CD4-positive, alpha-beta T cell treated with Interleukin-6 for 4 hours (primary cell): ENCODE results near the gene PMEPA1.

Experiments
- DNase-seq: peaks from one replicate; pipeline ENCODE4 v3.0.0-alpha.2; 2020; ENCODE audit warnings: mixed read lengths

The PMEPA1 gene

DNA sequence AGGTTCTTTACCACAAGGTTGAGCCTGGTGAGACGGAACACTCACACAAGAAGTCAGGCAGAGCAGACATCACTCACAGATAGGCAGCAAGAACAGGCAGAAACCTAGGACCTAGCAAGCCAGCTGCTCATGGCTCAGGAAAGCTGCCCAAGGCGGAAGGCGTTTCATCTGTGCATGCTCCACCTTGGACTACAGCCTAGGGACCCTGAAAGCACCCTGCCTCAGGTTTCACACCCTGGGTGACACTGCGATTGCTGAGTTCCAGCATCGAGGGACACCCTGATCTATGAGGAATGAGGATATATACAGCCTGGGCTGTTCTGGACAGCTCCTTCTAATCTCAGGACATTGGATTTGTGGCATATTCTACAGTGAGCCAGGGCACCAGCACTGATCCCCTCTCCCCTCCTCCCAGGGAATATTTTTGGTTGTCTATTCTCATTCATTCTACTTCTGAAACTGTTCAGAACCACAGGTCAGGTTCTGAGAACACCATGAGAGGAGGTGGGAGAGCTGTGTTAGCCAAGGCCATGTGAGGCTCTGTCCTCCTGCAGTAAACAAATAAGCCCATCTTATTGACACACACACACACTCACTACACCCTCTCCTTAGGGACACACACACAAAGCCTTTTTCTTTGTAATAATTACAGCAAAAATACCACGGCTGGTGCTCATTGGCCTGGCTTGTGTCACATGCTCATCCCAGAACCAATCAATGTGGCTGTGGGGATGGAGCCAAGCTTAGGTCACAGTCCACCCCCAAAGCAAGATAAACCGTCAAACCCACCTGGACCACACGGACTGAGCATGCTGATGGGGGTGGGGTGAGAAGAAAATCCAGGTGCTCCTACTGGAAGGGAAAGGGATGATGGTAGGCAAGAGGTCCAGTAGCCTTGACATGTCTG lies 26.3 kb upstream of the PMEPA1 start:
- DNase-seq = no peak

DNA sequence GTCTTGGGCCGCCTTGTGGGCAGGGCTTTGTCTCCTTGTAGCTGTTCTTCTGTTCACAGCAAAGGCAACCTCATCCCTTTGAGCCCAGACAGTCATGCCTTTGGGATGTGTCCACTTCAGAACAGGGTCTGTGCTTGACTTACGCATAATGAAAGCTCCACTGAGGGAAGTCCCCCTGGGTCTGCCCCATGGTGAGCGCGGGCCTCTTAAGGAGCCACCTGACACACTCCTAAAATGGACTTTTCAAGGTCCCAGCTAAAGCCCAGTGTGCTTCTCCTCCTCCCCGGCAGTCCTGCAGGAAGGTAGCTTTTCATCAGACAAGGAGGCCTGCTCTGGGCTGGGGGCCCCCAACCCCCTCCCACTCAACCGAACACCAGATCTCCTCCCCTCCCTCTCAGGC lies 24.9 kb upstream of the PMEPA1 start:
- no peak for DNase-seq

DNA sequence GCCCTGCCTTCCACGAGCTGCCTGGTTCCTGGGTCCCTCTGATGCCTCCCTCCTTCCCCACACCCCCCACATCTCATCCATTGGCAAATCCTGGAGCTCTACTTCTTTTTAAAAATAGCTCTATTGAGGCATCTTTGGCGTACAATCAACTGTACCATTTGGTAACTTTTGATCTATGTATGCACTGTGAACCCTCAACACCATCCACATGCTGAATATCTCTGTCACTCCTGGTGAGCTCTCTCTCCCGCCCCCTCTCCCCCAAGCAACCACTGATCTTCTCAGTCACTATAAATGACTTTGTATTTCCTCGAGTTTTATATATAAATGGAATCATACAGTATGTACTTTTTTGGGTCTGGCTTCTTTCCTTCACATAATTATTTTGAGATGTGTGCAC lies 22.4 kb upstream of the PMEPA1 start:
- no peak for DNase-seq

DNA sequence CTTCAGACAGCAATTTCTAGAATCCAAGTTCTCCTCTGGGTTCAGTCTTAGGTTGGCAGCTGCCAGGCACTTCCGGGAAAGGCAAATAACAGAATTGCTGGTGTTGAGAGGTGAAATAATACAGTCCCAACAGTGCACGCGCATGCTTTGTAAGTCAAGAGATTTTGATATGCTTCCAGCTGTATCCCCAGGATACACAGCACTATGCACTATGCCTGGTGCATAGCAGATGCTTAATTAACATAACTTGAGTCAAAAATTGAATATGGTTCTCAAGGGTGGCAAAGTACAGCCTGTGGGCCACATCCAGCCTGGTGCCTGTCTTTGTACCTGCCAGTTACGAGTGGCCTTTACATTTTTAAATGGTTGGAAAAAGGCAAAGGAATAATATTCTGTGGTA lies 18.9 kb upstream of the PMEPA1 start:
- no peak for DNase-seq

GRCh38 chr20:57727863-57728262 lies 18.0 kb upstream of the PMEPA1 start:
- DNase-seq = no peak

- DNase-seq = no peak
Observed at GRCh38 chr20:57725636-57726035, 15.8 kb upstream of the PMEPA1 start.

GRCh38 chr20:57724610-57725405 lies 15.0 kb upstream of the PMEPA1 start:
- no peak for DNase-seq

- no peak for DNase-seq
Observed at GRCh38 chr20:57723816-57724215, 14.0 kb upstream of the PMEPA1 start.

- no peak for DNase-seq
Observed at GRCh38 chr20:57719951-57720350, 10.1 kb upstream of the PMEPA1 start.

DNA sequence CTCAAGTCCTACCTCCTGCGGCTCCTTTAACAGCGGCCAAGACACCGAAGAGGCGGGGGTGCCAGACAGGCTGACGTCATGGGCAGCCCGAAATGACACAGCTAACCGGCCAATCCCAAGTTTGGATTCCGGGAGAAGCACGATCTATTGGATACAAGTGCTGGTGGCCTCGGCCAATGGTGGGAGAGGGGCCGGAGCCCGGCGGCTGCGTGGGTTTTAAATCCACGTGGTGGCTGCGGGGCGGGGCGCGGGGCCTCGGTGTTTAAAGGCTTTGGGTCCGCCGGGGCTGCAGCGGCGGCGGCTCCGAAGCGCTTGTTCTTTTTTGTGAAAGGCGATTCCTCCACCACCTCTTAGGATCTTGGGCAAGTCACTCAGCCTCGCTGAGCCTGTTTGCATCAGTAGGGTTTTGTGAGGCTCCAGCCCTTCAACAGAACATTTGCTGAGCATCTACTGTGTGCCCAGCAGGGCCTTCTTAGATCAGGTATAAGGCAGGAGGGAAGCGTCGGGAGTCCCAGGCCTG lies 8.7 kb upstream of the PMEPA1 start:
- DNase-seq = peak; percentile 95

- no peak for DNase-seq
Observed at GRCh38 chr20:57717797-57718196, 8.0 kb upstream of the PMEPA1 start.

DNA sequence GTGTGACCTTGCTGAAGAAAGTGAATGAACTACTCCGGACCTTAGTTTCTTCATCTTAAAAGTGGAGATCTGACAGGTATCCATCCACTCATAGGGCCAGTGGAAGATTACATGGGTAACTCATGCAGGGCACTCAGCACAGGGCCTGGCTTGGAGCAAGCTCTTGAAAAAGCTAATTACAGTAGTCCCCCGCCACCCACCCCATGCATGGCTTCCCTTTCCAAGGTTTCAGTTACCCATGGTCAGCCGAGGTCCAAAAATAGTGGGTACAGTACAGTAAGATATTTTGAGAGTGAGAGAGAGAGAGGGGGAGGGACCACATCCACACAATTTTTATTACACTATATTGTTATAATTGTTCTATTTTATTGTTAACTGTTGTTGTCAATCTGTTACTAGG lies 7.1 kb upstream of the PMEPA1 start:
- no peak for DNase-seq

DNA sequence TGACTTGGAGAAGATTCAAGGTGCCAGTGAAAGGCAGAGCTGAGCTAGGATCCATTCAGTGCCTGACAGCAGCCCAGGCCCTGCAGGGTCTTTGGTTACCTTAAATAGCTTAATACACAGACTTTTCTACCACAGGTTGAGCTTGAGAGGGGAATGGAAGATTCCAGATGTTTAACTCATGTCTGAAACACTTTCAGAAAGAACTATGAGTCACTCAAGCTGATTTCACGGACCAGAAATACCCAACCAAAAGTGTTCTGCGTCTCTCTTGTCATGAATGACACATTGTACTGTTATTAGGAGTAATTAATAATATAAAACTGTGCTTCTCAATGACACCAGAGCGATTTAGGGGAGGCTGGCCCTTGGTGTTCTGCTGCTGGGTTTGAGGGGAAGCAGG lies 6.4 kb upstream of the PMEPA1 start:
- no peak for DNase-seq

- DNase-seq = no peak
Observed at GRCh38 chr20:57715268-57715904, 5.6 kb upstream of the PMEPA1 start.

DNA sequence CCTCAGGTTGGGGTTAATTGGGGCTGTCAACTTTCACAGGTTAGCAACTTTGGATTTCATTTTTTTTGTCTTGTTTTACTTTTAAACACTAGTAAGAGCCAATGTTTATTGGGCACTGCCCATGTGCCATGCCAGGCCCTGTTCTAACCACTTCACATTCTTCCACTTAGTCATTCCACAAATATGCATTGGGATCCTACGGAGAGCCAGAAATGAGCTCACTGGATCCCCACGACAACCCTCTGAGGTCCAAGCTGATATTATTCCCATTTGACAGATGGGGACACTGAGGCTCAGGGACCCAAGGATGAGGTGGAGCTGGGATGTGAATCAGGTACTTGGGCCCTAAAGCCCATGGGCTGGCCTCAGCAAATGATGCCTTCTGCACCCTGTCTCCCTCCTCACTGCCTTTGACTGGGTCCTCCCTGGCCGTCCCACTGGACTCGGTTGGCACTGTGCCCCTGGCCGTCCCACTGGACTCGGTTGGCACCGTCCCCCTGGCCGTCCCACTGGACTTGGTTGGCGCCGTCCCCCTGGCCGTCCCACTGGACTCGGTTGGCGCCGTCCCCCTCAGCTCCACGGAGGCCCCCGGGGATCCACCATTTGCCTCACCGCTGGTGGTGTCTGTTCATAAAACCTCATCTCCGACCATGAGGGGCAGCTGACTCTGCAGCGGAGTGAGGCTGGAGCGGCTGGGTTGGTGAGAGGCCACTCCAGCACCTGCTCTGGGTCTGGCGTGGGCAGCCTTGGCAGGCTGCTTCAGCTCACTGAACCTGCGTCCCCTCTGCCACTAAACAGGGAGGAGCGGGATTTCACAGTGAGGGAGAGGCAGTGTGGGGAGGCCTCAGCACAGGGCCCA lies 4.8 kb upstream of the PMEPA1 start:
- no peak for DNase-seq

DNA sequence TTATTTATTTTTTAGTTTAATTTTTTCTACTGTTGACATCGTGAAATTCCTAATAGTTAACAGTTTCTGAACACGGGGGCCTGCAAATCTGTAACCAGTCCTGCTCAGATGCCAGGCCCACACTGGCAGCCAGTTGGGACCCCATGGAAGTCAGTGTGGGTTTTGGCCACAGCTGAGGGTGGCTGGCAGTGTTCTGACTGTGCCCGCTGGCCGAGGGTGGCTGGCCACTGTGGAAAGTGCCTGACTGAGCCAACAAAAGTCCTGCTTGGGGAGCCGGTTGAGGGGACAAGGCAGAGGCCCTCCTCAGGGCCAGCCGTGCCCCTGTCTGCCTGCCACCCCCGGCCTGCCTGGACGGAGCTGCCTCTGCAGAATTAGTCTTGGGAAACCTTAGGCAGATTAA lies 4.1 kb upstream of the PMEPA1 start:
- no peak for DNase-seq

DNA sequence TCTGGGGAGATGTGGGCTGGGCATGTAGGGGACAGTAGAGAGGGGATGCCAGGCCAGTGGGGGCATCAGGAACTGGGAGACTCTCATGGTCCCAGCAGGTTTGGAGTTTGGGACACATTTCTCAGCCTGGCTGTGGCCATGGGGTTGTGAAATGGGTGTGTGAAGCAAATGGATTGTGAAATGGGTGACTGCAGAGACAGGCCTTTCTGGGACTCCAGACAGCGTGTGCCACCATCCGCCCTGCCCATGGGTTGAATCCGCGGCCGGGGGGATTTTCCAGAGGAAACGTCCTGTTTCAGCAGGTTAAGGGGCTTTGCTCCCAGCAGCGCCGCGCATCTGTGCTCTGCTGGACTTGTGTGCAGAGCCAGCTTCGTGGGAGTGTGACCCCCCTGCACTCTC lies 3.7 kb upstream of the PMEPA1 start:
- DNase-seq = no peak

DNA sequence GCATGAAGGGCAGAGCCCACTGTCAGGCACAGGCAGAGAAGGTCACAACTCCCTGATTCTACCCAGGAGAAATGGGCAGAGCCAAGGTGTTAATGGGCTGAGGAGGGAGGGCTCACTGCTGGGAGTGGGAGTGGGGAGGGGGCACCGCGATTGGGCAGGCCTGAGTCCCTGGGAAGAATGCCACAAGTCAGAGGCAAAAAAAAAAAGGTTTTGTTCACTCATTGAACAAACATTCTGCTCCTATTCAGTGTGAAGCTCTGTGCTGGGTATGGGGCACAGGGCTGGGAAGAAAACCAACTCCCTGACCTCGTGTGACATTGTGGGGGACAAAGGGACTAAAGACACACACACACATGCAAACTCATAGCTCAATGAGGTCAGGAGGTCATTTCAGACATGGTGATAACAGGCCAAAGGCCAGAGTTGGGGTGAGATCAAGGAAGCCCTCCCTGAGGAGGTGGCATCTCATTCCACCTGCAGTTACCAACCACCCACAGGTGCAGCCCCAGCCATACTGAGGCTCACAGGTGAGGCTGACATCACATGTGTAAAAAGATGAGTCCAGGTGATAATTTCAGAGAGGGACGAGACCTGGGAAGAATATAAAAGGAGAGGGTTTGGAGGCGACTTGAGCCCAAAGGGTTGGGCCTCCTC lies 3.2 kb upstream of the PMEPA1 start:
- DNase-seq = no peak

DNA sequence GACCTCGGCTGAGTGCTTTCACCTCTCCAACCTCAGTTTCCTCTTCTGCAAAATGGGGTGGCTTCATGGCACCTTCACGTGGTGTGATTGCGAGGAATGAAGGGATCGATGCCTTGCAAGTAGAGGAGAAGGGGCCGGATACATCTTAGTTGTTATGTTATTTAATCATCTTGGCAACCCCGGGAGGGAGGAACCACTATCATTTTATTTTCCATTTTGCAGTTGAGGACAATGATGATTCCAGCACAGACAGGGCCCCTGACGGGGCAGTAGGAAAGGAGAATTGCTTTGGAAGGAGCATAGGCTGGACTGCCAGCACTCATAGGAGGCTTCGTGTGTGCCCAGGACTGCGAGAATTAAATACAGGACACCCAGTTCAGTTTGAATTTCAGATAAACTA lies 2.5 kb upstream of the PMEPA1 start:
- DNase-seq = no peak

- no peak for DNase-seq
Observed at GRCh38 chr20:57711826-57712225, 2.0 kb upstream of the PMEPA1 start.

DNA sequence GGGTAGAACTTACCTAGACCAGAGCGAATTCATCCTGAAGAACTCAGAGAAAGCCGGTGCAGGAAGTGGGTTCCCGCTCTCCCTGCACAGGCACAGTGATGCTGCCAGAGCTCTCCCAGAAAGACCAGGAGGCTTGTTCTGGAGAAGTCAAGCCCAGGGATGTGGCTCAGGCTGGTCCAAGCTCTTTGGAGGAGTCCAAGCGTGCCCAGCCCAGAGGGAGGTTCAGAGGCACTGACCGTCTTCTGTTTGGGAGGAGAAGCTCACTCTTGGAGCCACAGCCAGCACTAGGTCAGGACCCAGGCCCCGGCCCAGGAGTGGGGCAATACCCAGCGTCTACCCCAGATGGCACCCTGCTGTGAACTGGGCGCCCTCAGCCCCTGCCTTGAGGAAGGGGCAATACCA lies 1.5 kb upstream of the PMEPA1 start:
- no peak for DNase-seq

DNA sequence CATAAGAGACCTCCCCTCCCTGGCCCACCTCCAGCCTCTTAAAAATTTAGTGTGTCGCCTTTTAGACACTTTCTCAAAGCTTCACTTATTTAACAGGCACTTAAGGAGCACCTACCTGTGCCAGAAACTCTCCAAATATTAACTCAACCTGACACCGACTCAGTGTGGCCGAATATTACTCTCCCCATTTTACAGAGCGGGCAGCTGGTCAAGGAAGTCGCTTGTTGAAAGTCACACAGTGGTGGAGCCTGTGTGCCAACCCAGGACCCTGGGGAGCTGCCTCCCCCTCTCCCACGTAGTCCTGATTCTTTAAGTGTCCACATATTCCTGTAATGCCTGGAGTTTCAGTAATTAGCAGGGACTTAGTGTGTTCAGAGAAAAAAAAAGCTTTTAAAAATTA lies 1.0 kb upstream of the PMEPA1 start:
- DNase-seq = no peak
